Dedifferentiated amniotic fluid mesenchymal stem cell (primary cell): Measurements from ENCODE around the gene GAB4.
"Not testable (repeated sequence)": the region's sequence is repeated elsewhere in the genome, so short reads cannot be mapped to it uniquely, and the experiment has no call there.

ENCODE experiments used
- DNase-seq: peaks from one replicate; pipeline ENCODE4 v3.0.0-alpha.2; 2016; ENCODE audit errors: extremely low spot score

The GAB4 gene

GRCh38 chr22:17007852-17008731 lies at the start of gene GAB4:
GAB4 (minus strand) TSS chr22:17008222; CDS start chr22:17008114, 108 bp downstream.
- DNase-seq = no peak

- DNase-seq = no peak
Measured at GRCh38 chr22:17056807-17057206, 48.8 kb upstream of the GAB4 start.

- DNase-seq = no peak
Measured at GRCh38 chr22:17056058-17056457, 48.0 kb upstream of the GAB4 start.

- no peak for DNase-seq
Measured at GRCh38 chr22:17047656-17048055, 39.6 kb upstream of the GAB4 start.

DNA sequence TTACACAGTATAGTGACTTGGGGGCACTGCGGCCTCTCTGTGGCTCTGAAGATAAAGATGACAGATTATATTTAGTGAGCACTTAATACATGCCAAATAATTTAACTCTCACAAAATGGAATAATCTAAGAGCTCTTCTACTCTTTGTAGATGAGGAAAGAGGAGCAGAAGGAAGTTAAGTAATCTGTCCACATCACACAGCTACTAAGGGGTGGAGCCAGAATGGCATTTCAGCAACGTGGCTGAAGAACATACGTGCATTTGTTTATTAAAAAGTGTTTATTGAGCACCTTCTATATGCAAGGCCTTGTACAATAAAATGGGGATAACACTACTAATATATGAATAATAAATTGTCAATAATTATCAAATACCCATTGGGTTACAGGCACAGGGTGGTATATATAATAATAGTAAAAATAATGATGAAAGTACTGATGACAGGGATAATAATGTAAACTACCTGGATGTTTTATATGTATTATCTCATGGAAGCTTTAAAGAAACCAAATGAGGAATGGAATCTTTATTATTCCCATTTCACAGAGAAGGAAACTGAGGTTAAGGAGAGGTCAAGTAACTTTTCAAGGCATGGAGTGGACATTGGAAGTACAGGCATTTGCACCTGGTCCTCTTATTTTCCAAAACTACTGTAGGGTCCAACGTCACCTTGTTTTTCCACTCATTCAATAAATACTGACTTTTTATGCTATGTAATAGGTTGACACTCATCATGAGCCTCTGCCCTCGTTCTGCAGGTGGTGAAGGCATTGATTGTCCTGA lies 38.7 kb upstream of the GAB4 start:
- no peak for DNase-seq

GRCh38 chr22:17043521-17043920 lies 35.5 kb upstream of the GAB4 start:
- no peak for DNase-seq

- not testable (repeated sequence) for DNase-seq
Measured at GRCh38 chr22:17036842-17037711, 29.1 kb upstream of the GAB4 start.

DNA sequence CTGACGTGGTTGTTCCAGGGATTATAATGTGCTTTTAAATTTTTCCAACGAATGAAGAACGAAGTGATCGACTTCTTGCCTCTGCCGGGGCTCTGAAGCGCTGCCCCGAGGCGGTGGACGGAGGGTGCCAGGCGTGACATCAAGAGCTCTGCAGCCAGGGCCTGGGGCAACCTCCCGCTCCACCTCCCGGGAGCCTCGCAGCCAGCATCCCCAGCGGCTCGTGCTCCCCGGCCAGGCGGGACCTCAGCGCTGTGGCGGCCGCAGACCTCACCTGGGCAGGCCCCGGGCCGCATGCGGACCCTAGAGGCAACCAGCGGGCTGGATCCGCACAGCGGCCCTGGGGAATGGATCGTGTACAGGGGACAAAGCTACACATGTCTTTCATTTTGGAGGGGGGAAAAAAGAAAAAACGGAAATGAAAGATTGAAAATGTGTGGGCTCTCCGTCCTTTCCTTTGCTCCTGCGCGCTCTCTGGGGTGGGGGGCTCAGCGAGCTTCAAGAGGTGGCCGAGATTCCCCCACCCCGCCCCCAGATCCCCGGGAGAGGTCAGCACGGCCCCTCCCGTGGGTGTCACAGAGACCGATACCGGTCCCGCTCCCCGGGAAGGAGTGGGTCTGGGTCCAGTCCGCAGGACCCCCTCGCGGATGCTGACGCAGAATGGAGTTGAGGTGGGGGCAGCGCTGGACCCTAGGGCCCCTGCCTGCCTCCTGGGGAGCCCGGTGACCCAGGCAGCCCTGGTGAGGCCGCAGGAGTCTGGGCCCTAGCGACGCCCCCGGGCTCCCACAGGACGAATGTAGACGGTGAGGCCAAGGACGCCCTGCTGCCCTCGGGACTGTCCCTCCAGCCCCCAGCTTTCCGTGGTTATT lies 28.2 kb upstream of the GAB4 start:
- not testable (repeated sequence) for DNase-seq

- no peak for DNase-seq
Measured at GRCh38 chr22:17035246-17035645, 27.2 kb upstream of the GAB4 start.

GRCh38 chr22:17034532-17034931 lies 26.5 kb upstream of the GAB4 start:
- not testable (repeated sequence) for DNase-seq

DNA sequence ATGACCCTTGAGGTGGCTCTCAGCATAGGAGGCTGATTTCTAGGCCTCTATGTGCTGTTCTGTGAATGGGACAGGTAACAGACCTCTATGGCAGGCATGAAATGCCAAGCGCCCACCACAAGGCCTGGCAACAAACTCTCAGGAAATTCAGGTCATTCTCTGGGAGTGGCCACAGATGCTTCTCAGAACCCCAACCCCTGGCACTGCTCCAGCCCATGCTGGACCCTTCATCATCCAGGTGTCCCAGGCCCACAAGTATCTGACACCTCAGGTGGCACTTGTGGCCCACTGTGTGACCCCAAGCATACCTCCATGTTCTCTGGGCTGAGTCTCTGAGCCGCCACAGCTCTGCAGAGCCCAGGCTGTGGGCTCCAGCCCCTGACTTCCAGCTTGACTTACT lies 24.3 kb upstream of the GAB4 start:
- not testable (repeated sequence) for DNase-seq

DNA sequence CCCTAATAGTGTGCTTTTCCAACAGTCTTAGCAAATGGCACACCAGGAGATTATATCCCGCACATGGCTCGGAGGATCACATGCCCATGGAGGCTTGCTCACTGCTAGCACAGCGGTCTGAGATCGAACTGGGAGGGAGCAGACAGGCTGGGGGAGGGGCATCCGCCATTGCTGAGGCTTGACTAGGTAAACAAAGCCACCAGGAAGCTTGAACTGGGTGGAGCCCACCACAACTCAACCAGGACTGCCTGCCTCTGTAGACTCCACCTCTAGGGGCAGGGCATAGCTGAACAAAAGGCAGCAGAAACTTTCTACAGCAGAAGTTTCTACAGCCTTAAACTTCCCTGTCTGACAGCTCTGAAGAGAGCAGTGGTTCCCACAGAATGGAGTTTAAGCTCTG lies 16.4 kb upstream of the GAB4 start:
- DNase-seq = not testable (repeated sequence)

GRCh38 chr22:17015552-17015951 lies 7.5 kb upstream of the GAB4 start:
- DNase-seq = not testable (repeated sequence)

- not testable (repeated sequence) for DNase-seq
Measured at GRCh38 chr22:17014101-17014440, 6.0 kb upstream of the GAB4 start.

GRCh38 chr22:17013396-17014100 lies 5.5 kb upstream of the GAB4 start:
- no peak for DNase-seq

DNA sequence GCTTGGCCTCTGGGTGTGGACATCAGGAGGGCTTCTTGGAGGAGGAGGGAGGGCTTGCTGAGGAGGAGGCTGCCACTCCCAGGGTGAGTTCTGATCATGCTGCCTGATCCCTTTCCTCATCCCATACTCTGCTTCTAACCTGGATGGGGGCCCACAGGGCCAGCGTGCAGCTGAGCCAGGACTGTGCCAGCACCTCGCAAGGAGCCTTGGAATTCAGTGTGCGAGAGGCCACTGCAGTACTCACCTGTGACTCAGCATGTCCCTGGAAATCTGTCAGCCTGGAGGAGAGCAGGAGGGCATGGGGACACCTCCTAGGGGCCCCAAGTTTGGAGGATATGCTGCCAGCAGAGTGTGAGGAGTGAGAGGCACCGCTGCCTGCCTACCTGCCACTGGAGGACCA lies 4.2 kb upstream of the GAB4 start:
- no peak for DNase-seq

- no peak for DNase-seq
Measured at GRCh38 chr22:17009640-17010291, 1.7 kb upstream of the GAB4 start.

DNA sequence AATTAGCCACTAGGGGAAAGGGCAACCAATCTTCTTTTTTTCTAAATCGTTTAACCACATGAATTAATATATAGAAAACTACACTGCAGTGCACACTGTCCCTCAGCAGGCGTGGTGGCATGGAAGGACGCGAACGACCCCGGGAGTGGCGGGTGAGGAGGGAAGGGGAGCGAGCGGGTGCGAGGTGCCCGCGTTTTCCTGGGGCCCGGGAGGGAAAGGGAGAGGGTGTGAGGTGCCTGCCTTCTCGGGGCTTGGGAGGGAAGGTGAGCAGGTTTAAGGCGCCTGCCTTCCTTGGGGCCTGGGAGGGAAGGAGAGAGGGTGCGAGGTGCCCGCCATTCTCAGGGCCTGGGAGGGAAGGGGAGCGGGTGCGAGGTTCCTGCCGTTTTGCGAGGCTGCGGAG lies 765 bp downstream of the GAB4 start:
- no peak for DNase-seq

- no peak for DNase-seq
Measured at GRCh38 chr22:16989915-16990314, 18.1 kb downstream of the GAB4 start.

GRCh38 chr22:16988257-16988656 lies 19.8 kb downstream of the GAB4 start:
- DNase-seq = no peak
